Activated CD4-positive, alpha-beta memory T cell treated with anti-CD3 and anti-CD28 coated beads, Interleukin-2, amount 10 ng/mL, durations not matched to agents 7 days and 5 days (primary cell): ENCODE measurements around the gene RBM46. TPM values are rescaled to one million over a fixed set of nuclear protein-coding genes. Genes with fewer than 3 reads are reported as not detected.

Source experiments
- CTCF ChIA-PET: fragments of 350-600 bp; sonication (Branson Sonifier 250); formaldehyde crosslinking; loops from one replicate; lab custom pipeline; 2021; ENCODE audit warnings: antibody characterized with exemption, inconsistent platforms; lab: Charles Lee
- POLR2A ChIA-PET: fragments of 350-600 bp; sonication (Branson Sonifier 250); formaldehyde crosslinking; loops from one replicate; lab custom pipeline; 2021; ENCODE audit warnings: antibody characterized with exemption; lab: Charles Lee
- DNase-seq: peaks from one replicate; pipeline ENCODE4 v3.0.0-alpha.2; 2020
- H3K27ac Mint-ChIP-seq: one replicate; pipeline ENCODE4 v1.8.0; 2021; ENCODE audit warnings: mild to moderate bottlenecking, mixed read lengths
- H3K27me3 Mint-ChIP-seq: one replicate; pipeline ENCODE4 v1.8.0; 2021; ENCODE audit warnings: mixed read lengths
- H3K36me3 Mint-ChIP-seq: one replicate; pipeline ENCODE4 v1.8.0; 2021; ENCODE audit warnings: low read depth, mixed read lengths
- H3K4me1 Mint-ChIP-seq: one replicate; pipeline ENCODE4 v1.8.0; 2021; ENCODE audit warnings: mixed read lengths
- H3K4me3 Mint-ChIP-seq: one replicate; pipeline ENCODE4 v1.8.0; 2021; ENCODE audit warnings: mild to moderate bottlenecking, mixed read lengths
- H3K9me3 Mint-ChIP-seq: one replicate; pipeline ENCODE4 v1.8.0; 2021; ENCODE audit warnings: mixed read lengths
- total RNA-seq, 2 experiments: library from RNA; stranded (reverse); gene quantifications; one replicate each; pipeline ENCODE4 v1.2.3, GENCODE V29; 2021

Gene RBM46
- total RNA-seq, 2 experiments from 2014 or later = not detected

GRCh38 chr4:154757713-154758112 is 23.4 kb upstream of the RBM46 start:
- no peaks in the 10 kb centered on the region for H3K9me3 Mint-ChIP-seq
- CTCF ChIA-PET = no interaction called here
- POLR2A ChIA-PET = no interaction called here

GRCh38 chr4:154760895-154761294 is 20.2 kb upstream of the RBM46 start:
- Mint-ChIP-seq H3K4me1 (no peaks in the 10 kb centered on the region), H3K4me3 (no peak overlapping the region), H3K27ac (no peak overlapping the region), H3K27me3 (peaks cover 3% of the 10 kb centered on the region), H3K36me3 (no peaks in the 10 kb centered on the region), H3K9me3 (no peaks in the 10 kb centered on the region)
- no peak for DNase-seq
- CTCF ChIA-PET = no interaction called here
- POLR2A ChIA-PET = no interaction called here

More at GRCh38 chr4:154757713-154758112, 23.4 kb upstream of the RBM46 start:
- no peaks in the 10 kb centered on the region for H3K4me1 Mint-ChIP-seq
- H3K27me3 Mint-ChIP-seq = peaks cover 3% of the 10 kb centered on the region
- no peaks in the 10 kb centered on the region for H3K36me3 Mint-ChIP-seq
- DNase-seq = no peak
- H3K4me3 Mint-ChIP-seq = no peak overlapping the region
- H3K27ac Mint-ChIP-seq = no peak overlapping the region

DNA sequence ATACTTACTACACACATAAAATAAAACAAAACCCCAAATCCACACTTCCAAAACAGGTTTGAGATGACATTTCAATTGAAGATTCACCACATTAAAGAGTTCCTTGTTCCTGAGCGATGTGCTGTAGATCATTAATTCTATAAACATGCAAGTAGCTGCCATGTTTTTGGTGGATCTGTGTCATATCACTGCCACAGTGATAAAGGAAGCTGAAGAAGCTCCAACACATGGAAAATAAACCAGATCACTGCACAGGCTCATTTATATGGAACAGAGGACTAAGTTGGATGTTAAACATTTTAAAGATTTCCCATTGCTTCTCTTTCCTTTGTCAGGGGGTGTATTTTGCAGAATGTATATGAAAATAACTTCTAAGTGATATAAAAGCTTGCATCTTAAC is 2.8 kb upstream of the RBM46 start:
- Mint-ChIP-seq H3K36me3 (no peaks in the 10 kb centered on the region), H3K27me3 (peaks cover 2% of the 10 kb centered on the region), H3K4me3 (no peak overlapping the region), H3K4me1 (no peaks in the 10 kb centered on the region), H3K9me3 (no peaks in the 10 kb centered on the region), H3K27ac (no peak overlapping the region)
- DNase-seq = no peak
- CTCF ChIA-PET = interaction anchor here (1.1 kb wide), 1 partner anchor 140 kb away, joined by 3 read pairs; no protein-coding TSS in a partner anchor
- POLR2A ChIA-PET = no interaction called here

DNA sequence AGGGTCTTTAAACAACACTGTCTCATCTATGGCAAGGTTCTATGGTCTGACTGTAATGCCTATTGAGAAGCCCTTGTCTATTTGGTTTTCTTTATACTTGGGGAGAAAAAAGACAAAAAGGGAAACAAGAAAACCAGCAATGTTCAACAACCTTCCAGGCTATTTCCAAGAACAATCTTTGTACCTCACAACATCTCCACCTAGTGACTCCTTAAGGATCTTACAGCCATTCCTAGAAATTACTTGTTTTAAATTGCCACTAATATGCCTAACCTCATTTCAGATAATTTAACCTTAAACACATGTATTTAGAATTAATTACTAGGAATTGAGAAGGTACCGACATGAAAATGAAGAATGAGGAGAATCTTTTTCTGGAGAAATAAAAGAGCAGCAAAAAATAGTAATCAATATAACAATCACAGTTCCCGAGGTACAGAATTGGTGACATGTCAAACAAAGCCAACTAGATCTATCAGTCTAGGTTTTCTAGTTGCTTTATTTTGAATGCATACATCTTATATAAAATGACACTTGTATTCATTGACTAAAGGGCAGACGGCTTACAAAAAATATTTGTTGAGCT is 1.6 kb upstream of the RBM46 start:
- H3K9me3 Mint-ChIP-seq = no peaks in the 10 kb centered on the region

GRCh38 chr4:154781983-154782293 is 866 bp downstream of the RBM46 start:
- CTCF ChIA-PET = no interaction called here
- Mint-ChIP-seq H3K27me3 (peaks cover 2% of the 10 kb centered on the region), H3K36me3 (no peaks in the 10 kb centered on the region), H3K4me1 (no peaks in the 10 kb centered on the region), H3K27ac (no peak overlapping the region), H3K9me3 (no peaks in the 10 kb centered on the region), H3K4me3 (no peak overlapping the region)
- POLR2A ChIA-PET = no interaction called here
- no peak for DNase-seq

More for the DNA sequence above, 1.6 kb upstream of the RBM46 start:
- DNase-seq = no peak
- POLR2A ChIA-PET = no interaction called here
- Mint-ChIP-seq H3K4me1 (no peaks in the 10 kb centered on the region), H3K27ac (no peak overlapping the region), H3K27me3 (peaks cover 2% of the 10 kb centered on the region), H3K36me3 (no peaks in the 10 kb centered on the region), H3K4me3 (no peak overlapping the region)
- CTCF ChIA-PET = interaction anchor here (1.1 kb wide), 1 partner anchor 141 kb away, joined by 3 read pairs; no protein-coding TSS in a partner anchor

DNA sequence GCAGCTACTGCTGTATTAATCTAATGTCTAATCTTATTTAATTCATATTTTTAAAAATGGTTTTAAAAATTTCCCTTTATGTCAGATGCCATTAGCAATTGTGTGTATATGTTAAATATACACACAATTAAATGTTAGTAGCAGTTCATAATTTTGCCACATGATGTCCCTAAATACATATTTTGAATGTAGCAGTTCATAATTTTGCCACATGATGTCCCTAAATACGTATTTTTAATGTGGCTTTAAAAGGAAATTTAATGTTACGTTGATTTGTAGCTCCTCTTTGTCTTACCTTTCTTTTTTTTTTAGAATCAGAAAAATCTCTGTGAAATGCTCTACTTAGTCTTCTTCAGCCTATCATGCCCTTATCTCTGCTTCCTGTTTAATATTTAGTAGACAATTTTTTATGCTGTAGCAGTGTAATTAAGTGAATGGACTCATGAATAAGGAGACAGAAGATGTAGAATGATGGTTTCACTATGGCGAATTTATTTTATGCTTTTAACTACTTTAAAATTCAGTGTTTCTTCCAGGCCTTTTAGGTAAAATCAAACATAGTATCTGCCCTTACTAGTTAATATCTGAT is 26.1 kb downstream of the RBM46 start:
- no peaks in the 10 kb centered on the region for H3K4me1 Mint-ChIP-seq
- H3K27ac Mint-ChIP-seq = no peak overlapping the region
- DNase-seq = no peak
- no peak overlapping the region for H3K4me3 Mint-ChIP-seq
- H3K27me3 Mint-ChIP-seq = peaks cover 1% of the 10 kb centered on the region
- ChIA-PET CTCF (interaction anchor here (1.0 kb wide), 1 partner anchor 12 kb away, joined by 4 read pairs; no protein-coding TSS in a partner anchor), POLR2A (no interaction called here)
- no peaks in the 10 kb centered on the region for H3K9me3 Mint-ChIP-seq
- H3K36me3 Mint-ChIP-seq = no peaks in the 10 kb centered on the region

DNA sequence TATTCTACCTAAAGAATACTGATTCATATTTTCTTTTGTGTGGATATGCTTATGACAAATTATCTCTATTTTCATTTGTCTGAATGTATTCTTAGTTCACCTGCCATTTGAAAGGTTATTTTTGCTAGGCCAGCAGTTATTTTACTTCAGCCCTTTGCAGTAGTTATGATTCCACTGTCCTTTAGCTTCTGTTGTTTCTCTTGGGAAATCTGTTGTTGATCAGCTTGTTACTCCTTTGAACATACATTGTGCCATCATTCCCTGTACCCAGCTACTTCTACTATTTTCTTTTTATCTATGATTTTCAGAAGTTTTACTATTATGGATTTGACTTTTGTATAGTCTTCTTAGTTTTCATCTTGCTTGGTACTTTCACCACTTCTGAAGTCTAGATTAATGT is 37.2 kb downstream of the RBM46 start:
- H3K27ac Mint-ChIP-seq = no peak overlapping the region
- H3K4me1 Mint-ChIP-seq = no peaks in the 10 kb centered on the region
- ChIA-PET POLR2A (no interaction called here), CTCF (no interaction called here)
- no peak for DNase-seq
- H3K9me3 Mint-ChIP-seq = no peaks in the 10 kb centered on the region
- H3K36me3 Mint-ChIP-seq = no peaks in the 10 kb centered on the region
- H3K27me3 Mint-ChIP-seq = no peaks in the 10 kb centered on the region
- H3K4me3 Mint-ChIP-seq = no peak overlapping the region

DNA sequence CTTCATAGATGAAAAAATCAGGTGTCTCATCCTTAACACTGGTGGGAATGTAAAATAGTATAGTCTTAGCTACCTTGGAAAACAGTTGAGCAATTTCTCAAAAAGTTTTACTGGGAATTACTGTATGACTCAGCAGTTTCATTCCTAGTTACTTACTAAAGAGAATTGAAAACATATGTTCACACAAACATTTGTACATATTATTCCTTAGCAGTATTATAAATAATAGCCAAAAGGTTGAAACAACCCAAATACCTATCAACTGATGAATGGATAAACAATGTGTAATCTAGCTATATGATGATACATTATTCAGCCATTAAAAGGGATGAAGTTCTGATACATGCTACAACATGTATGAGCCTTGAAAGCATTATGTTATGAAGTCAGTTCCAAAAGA is 41.7 kb downstream of the RBM46 start:
- H3K27ac Mint-ChIP-seq = no peak overlapping the region
- H3K4me3 Mint-ChIP-seq = no peak overlapping the region
- ChIA-PET CTCF (no interaction called here), POLR2A (no interaction called here)
- H3K4me1 Mint-ChIP-seq = no peaks in the 10 kb centered on the region
- no peaks in the 10 kb centered on the region for H3K36me3 Mint-ChIP-seq
- no peak for DNase-seq
- H3K27me3 Mint-ChIP-seq = peaks cover 2% of the 10 kb centered on the region
- H3K9me3 Mint-ChIP-seq = no peaks in the 10 kb centered on the region

GRCh38 chr4:154836030-154836429 is 55.0 kb downstream of the RBM46 start:
- H3K27ac Mint-ChIP-seq = no peak overlapping the region
- no peak overlapping the region for H3K4me3 Mint-ChIP-seq
- DNase-seq = no peak
- CTCF ChIA-PET = no interaction called here
- peaks cover 2% of the 10 kb centered on the region for H3K9me3 Mint-ChIP-seq
- no peaks in the 10 kb centered on the region for H3K36me3 Mint-ChIP-seq
- H3K27me3 Mint-ChIP-seq = no peaks in the 10 kb centered on the region
- POLR2A ChIA-PET = no interaction called here
- H3K4me1 Mint-ChIP-seq = no peaks in the 10 kb centered on the region

DNA sequence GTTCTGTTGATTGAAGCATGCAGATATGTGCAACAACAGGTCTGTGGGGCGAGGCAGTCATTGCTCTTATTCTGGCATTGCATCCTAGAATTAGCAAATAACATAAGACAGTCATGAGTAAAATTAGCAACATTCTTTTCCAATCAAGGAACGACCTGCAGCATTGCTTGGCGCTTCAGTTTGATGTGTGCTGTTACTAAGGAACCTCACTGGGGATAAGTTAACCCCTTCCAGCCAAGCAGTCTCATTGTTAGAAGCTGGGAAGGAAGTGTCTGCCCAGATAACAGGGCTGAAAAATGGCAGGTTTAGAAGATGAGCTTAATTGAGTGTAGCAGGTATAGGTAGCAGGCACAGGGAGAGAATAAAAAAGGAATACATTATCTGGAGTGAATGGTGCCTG is 55.4 kb downstream of the RBM46 start:
- ChIA-PET POLR2A (no interaction called here), CTCF (no interaction called here)
- no peaks in the 10 kb centered on the region for H3K27me3 Mint-ChIP-seq

DNA sequence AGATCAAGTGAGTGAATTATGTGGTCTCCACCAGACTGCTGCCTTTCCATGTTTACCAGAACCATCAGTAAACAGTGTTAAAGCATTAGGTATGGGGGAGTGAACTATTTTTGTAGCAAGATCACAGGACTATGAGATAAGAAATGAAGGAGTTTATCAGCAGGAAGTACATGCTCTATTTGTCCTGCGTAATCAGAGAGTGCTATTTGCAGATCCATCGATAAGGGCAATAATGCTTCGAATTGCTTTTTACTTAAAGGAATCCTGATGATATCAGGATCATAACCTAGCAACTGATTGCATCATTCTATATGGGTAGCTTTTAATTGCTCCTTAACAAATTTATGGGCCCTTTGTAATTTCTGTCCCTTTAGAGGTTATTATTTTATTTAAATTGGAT is 57.1 kb downstream of the RBM46 start:
- ChIA-PET POLR2A (no interaction called here), CTCF (no interaction called here)
- peaks cover 2% of the 10 kb centered on the region for H3K9me3 Mint-ChIP-seq
- H3K4me3 Mint-ChIP-seq = no peak overlapping the region
- H3K4me1 Mint-ChIP-seq = no peaks in the 10 kb centered on the region
- no peaks in the 10 kb centered on the region for H3K27me3 Mint-ChIP-seq
- DNase-seq = no peak
- no peak overlapping the region for H3K27ac Mint-ChIP-seq
- H3K36me3 Mint-ChIP-seq = no peaks in the 10 kb centered on the region

More for the DNA sequence above, 55.4 kb downstream of the RBM46 start:
- H3K4me1 Mint-ChIP-seq = no peaks in the 10 kb centered on the region
- H3K36me3 Mint-ChIP-seq = no peaks in the 10 kb centered on the region
- H3K27ac Mint-ChIP-seq = no peak overlapping the region
- H3K4me3 Mint-ChIP-seq = no peak overlapping the region
- DNase-seq = no peak
- peaks cover 2% of the 10 kb centered on the region for H3K9me3 Mint-ChIP-seq

DNA sequence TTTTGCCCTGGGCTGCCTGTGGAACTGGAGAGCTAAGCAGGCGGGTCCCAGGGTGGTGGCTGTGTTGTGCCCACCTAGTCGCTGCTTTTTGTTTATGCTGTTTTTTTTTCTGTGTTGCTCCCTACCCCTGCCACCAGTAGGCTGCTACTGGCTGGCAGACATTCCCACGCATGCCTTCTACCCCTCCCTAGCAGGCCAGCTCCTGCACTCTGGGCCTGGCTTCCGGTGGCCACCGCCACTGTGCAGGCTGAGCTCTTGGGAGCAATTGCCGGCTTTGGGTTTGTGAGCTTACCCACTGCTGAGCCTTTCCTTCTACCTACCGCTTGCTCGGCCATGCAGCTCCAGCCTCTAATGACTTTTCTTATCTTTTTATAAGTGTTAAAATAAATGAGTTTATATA is 57.6 kb downstream of the RBM46 start:
- no peaks in the 10 kb centered on the region for H3K36me3 Mint-ChIP-seq
- no peak overlapping the region for H3K27ac Mint-ChIP-seq
- no peak for DNase-seq
- H3K27me3 Mint-ChIP-seq = no peaks in the 10 kb centered on the region
- peaks cover 2% of the 10 kb centered on the region for H3K9me3 Mint-ChIP-seq
- CTCF ChIA-PET = no interaction called here
- no peaks in the 10 kb centered on the region for H3K4me1 Mint-ChIP-seq
- POLR2A ChIA-PET = no interaction called here
- no peak overlapping the region for H3K4me3 Mint-ChIP-seq

DNA sequence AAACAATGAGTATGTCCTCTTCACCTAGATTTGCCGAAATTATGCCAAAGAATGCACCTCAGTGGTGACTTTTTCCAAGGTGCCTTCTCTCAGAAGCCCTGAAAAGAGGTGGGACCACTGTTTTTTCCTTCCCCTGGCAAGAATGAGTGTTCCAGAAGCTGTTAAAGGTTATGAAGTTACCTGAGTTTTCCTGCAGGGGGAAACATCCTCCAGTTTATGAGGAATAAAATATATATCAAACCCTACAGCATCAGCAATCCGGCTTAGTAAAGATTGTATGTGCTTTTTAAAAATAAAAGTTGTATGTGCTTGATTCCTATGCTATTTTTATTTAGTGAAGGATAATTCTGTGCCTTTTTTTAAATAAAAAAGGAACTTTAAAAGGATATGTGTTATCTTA is 73.3 kb downstream of the RBM46 start:
- no peaks in the 10 kb centered on the region for H3K4me1 Mint-ChIP-seq
- POLR2A ChIA-PET = no interaction called here

GRCh38 chr4:154858166-154858565 is 77.1 kb downstream of the RBM46 start:
- no peaks in the 10 kb centered on the region for H3K27me3 Mint-ChIP-seq
- H3K27ac Mint-ChIP-seq = no peak overlapping the region
- H3K4me1 Mint-ChIP-seq = no peaks in the 10 kb centered on the region
- no peaks in the 10 kb centered on the region for H3K9me3 Mint-ChIP-seq
- no peak overlapping the region for H3K4me3 Mint-ChIP-seq
- no peaks in the 10 kb centered on the region for H3K36me3 Mint-ChIP-seq
- ChIA-PET CTCF (no interaction called here), POLR2A (no interaction called here)
- no peak for DNase-seq

More for the DNA sequence above, 73.3 kb downstream of the RBM46 start:
- CTCF ChIA-PET = no interaction called here
- Mint-ChIP-seq H3K27ac (no peak overlapping the region), H3K4me3 (no peak overlapping the region), H3K36me3 (no peaks in the 10 kb centered on the region), H3K27me3 (no peaks in the 10 kb centered on the region), H3K9me3 (no peaks in the 10 kb centered on the region)
- no peak for DNase-seq
